HG03135 (cell line): ENCODE data around the gene CORO7.

Experiments
- ATAC-seq: cut with Tn5 transposase; IDR thresholded peaks from one replicate; pipeline ENCODE4 v1.9.1; 2021; ENCODE audit warnings: mild to moderate bottlenecking, moderate library complexity; ENCODE audit not compliant: unreplicated experiment

The CORO7 gene

DNA sequence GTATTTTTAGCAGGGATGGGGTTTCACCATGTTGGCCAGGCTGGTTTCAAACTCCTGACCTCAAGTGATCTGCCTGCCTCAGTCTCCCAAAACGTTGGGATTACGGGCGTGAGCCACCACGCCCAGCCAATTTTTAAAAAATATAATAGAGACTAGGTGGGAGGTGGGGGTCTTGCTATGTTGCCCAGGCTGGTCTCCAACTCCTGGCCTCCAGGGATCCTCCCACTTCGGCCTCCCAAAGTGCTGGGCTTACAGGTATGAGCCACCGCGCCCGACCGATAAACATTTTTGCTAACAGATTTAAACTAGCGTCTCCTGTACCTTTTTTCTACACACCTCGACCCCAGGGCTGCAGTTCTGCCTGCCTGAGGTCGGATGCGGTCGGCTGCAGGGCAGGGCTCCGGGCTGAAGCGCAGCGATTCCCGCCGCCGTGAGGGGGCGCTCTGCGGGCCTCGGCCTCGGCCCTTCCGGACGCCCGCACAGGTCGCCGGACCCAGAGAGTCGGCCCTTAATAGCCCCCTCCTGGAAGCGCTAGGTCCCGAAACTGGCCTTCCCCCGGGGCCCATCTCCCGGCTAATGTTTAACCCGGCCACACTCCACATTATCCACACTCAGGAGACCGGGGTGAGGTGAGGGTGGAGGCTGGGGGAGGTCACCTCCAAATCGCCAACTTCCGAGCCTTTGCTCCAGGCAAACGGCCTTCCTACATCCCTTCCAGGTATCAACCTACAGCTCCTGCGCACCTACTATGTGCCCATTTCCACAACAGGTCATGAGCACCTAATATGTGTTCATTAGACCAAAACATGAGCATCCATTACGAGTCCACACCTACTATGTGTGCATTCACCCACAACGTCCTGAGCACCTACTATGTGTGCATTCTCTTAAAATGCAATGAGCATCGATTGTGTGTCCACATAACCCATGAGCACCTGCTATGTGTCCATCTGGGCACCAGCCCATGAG lies 102.5 kb downstream of the CORO7 start:
- no peak for ATAC-seq

DNA sequence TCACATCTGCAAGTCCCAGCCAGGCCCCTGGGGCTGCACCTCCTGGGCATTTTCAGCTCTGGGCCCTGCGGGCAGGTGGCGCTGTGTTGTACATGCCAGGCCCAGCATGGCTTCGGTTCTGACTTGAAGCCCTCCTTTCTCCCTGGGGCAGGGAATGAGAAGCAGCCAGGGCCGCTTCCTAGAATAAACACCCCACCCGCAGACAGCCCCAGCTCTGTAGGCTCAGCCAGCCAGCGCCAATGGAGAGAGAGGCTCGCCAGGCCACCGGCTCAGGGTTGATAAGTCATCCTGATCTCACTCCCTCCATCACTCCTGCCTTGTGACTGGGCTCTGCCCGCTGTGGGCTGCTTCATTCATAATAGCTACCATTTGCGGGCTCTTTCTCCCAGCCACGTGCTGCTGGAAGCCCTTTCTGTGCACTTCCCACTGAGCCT lies 106.5 kb downstream of the CORO7 start:
- ATAC-seq, result no peak

GRCh38 chr16:4309102-4309832 lies 107.1 kb downstream of the CORO7 start:
- ATAC-seq, result no peak

GRCh38 chr16:4307215-4308037 lies 109.0 kb downstream of the CORO7 start:
- ATAC-seq, result peak; percentile 87

DNA sequence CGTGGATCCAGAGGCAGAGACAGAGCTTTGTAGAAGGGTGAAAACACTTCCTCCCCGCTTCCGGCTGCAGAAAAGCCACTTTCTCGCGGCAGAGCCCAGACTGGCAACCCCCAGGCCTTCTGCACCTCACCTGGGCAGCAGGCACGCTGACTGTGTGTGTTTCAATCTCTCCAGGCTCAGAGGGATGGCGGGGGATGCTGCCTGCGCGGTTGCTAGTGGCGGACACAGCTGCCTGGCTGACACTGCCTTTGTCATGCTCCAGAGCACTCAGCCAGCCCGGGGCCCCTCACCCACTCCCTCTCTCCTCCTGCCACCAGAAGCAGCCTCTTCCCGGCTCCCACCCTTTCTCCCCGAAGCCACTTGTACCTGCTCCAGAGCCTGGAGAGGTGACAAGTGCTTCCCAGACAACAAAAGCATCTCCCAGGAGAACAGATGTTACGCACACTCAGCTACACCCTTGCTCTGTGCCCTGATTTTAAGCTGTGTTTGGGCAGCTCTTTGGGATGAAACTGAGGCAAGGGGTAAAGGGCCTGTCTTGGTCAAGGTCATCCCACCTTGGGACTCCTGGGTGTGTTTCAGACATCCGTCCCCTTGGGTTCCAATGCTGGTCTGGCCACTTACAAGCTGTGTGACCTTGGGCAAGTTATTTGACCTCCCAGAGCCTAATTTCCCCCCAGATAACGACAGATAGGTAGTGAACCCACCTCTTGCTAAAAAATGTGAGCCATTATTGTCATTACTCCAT lies 109.8 kb downstream of the CORO7 start:
- ATAC-seq, result no peak
